22Rv1 (cell line): Measurements from ENCODE around the gene GNAI3.

Source experiments
- CTCF ChIP-seq: fragments of 450-650 bp; IDR thresholded peaks from 2 replicates; pipeline ENCODE4 v1.5.1; 2017; ENCODE audit warnings: mild to moderate bottlenecking
- ZFX ChIP-seq: fragments of 450-650 bp; IDR thresholded peaks from 2 replicates; pipeline ENCODE4 v1.6.1; 2017; ENCODE audit warnings: antibody characterized with exemption, borderline replicate concordance

GRCh38 chr1:109620401-109620791, 72.0 kb downstream of the GNAI3 start:
- TF ChIP-seq CTCF (no peak), ZFX (no peak)
